Gastroesophageal sphincter (tissue), 4 donors: ENCODE results near the gene KCNIP4. TPM values are rescaled to one million over a fixed set of nuclear protein-coding genes. Genes with fewer than 3 reads are reported as not detected.
A peak's percentile ranks its signal among the peaks of the same experiment; 100 is the strongest.

Source experiments
- ATAC-seq: fragments of 150-250 bp; one replicate; pipeline ENCODE4 v1.9.1; 2016; ENCODE audit warnings: mild to moderate bottlenecking, moderate library complexity
- H3K27ac ChIP-seq, 4 donors: fragments of 200-600 bp; sonication (generic) in 3 of 4; 1 replicate in 3 of 4; 2 replicates in 1 of 4; pipeline ENCODE4 v1.5.1; 2016 to 2019
- H3K27me3 ChIP-seq: fragments of 200-600 bp; sonication (generic); one replicate; pipeline ENCODE4 v1.5.1; 2019
- H3K36me3 ChIP-seq, 2 donors: fragments of 200-600 bp; sonication (generic); one replicate each; pipeline ENCODE4 v1.5.1; 2019; ENCODE audit warnings: control low read depth in 1 of 2
- H3K4me1 ChIP-seq, 3 donors: fragments of 200-600 bp; sonication (generic); 1 replicate in 2 of 3; 2 replicates in 1 of 3; pipeline ENCODE4 v1.5.1; 2016 to 2019; ENCODE audit warnings: control low read depth in 2 of 3
- H3K4me3 ChIP-seq, 2 donors: fragments of 200-600 bp; sonication (generic); one replicate each; pipeline ENCODE4 v1.5.1; 2019; ENCODE audit warnings: mild to moderate bottlenecking in 1 of 2, moderate library complexity in 1 of 2
- H3K9me3 ChIP-seq, 3 donors: fragments of 200-600 bp; sonication (generic); one replicate each; pipeline ENCODE4 v1.5.1; 2017 to 2019; ENCODE audit warnings: control low read depth in 2 of 3
- CTCF ChIP-seq, 4 experiments: fragments of 200-600 bp in 2 of 4; fragments of 450-650 bp in 2 of 4; sonication (generic) in 1 of 4; IDR thresholded peaks; one replicate each; pipeline ENCODE4 v1.5.1; 2017 to 2019; ENCODE audit warnings: antibody characterized with exemption in 4 of 4, mild to moderate bottlenecking in 2 of 4, moderate library complexity in 2 of 4
- EP300 ChIP-seq: sonication (generic); formaldehyde crosslinking; IDR thresholded peaks from one replicate; pipeline ENCODE4 v1.6.1; 2017; ENCODE audit warnings: antibody characterized with exemption, mild to moderate bottlenecking
- POLR2A ChIP-seq, 2 donors: fragments of 450-650 bp; IDR thresholded peaks; one replicate each; pipeline ENCODE4 v1.6.1; 2017; ENCODE audit warnings: antibody characterized with exemption in 2 of 2, mild to moderate bottlenecking in 2 of 2, moderate library complexity in 1 of 2
- POLR2AphosphoS5 ChIP-seq: sonication (generic); formaldehyde crosslinking; IDR thresholded peaks from one replicate; pipeline ENCODE4 v1.6.1; 2017; ENCODE audit warnings: antibody characterized with exemption
- WGBS, 2 donors: methylation state at CpG; one replicate each; pipeline ENCODE4 v1.1.5; 2018; ENCODE audit warnings: low coverage in 1 of 2; 5-methylcytosine and 5-hydroxymethylcytosine counted together
- total RNA-seq, 4 donors: library from RNA; depleted of rRNA; stranded (reverse); fragments of >200 nt; gene quantifications; one replicate each; pipeline ENCODE4 v1.1.0, GENCODE V29; 2016

KCNIP4 gene
- total RNA-seq, 4 donors from 2014 or later = 0.23 to 0.59 (median 0.54) TPM; not detected in 1

DNA sequence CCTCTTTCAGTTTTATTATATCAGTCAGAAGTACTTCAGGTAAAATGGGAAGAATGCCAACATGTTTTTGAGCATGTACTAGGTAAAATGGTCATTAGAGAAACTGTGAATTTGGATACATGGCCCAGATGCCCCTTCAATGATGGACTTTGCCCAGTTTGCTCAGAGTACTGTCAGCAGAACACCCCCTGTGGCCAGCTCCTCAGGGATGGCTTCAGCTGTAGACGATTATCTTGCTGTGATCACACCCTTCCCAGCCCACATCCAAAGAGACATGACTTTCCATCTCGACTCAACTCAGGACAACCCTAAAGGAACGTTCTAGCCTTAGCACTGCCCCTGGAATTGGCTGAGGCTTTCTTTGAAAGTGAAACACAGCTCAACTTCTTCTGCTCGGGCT, 809.2 kb downstream of the KCNIP4 start:
- Histone ChIP-seq H3K4me3 (no peak overlapping the region), H3K9me3 (peaks cover 0 to 5% (median 0%) of the 10 kb centered on the region in 3 donors), H3K36me3 (no peaks in the 10 kb centered on the region), H3K4me1 (no peaks in the 10 kb centered on the region), H3K27ac (no peak overlapping the region), H3K27me3 (no peaks in the 10 kb centered on the region)
- WGBS, 2 donors = 82 to 95% methylated on average over 2 to 4 of the region's 4 CpGs
- no peak for TF ChIP-seq POLR2AphosphoS5
- ATAC-seq = no peak

- no peaks in the 10 kb centered on the region for H3K27me3 ChIP-seq
- H3K4me3 ChIP-seq = no peak overlapping the region
- no peaks in the 10 kb centered on the region for H3K9me3 ChIP-seq
- ATAC-seq = no peak
- no peaks in the 10 kb centered on the region for H3K36me3 ChIP-seq
- WGBS, 2 donors = 75 to 76% methylated on average over 4 to 5 of the region's 5 CpGs
- H3K27ac ChIP-seq = no peak overlapping the region
- no peak for TF ChIP-seq POLR2A (IDR thresholded peaks at IDR 0.05)
- H3K4me1 ChIP-seq = no peaks in the 10 kb centered on the region
Measured at GRCh38 chr4:21136051-21136630, 812.4 kb downstream of the KCNIP4 start.

DNA sequence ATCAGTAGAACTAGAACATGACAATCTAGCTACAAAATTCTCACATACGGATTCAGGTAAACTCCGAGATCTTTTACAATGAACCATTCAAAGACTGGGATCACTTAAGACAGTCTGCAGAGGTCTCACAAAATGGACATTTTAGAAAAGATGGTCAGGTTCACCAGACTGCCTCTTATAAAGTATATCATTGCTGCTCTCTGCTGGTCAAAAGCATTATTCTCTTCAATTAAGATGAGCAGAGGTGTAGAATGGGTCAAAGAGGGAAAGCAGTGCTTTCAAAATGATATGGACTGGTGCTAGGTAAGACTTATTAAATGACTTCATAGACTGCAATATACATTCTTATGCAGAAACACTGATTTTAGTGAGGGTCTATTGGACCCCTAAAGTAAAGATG, 813.6 kb downstream of the KCNIP4 start:
- WGBS, 2 donors = 88 to 93% methylated on average over 2 of the region's 2 CpGs
- no peaks in the 10 kb centered on the region for H3K27me3 ChIP-seq
- H3K9me3 ChIP-seq = no peaks in the 10 kb centered on the region
- peak in 2 of 4 experiments; percentile 24 to 29 for TF ChIP-seq CTCF (IDR thresholded peaks at IDR 0.05)
- no peak for TF ChIP-seq EP300
- TF ChIP-seq POLR2A (IDR thresholded peaks at IDR 0.05) = no peak
- no peak for TF ChIP-seq POLR2AphosphoS5
- no peak overlapping the region for H3K4me3 ChIP-seq
- peak; percentile 31 for ATAC-seq
- no peaks in the 10 kb centered on the region for H3K36me3 ChIP-seq
- H3K4me1 ChIP-seq = no peaks in the 10 kb centered on the region
- H3K27ac ChIP-seq = no peak overlapping the region

GRCh38 chr4:21130606-21131005, 818.0 kb downstream of the KCNIP4 start:
- Histone ChIP-seq H3K4me3 (no peak overlapping the region), H3K36me3 (no peaks in the 10 kb centered on the region), H3K27ac (no peak overlapping the region), H3K9me3 (no peaks in the 10 kb centered on the region), H3K27me3 (no peaks in the 10 kb centered on the region), H3K4me1 (no peaks in the 10 kb centered on the region)
- ATAC-seq = no peak
- no peak for TF ChIP-seq POLR2A (IDR thresholded peaks at IDR 0.05)
- no peak for TF ChIP-seq EP300
- TF ChIP-seq CTCF (IDR thresholded peaks at IDR 0.05) = no peak
- no peak for TF ChIP-seq POLR2AphosphoS5

DNA sequence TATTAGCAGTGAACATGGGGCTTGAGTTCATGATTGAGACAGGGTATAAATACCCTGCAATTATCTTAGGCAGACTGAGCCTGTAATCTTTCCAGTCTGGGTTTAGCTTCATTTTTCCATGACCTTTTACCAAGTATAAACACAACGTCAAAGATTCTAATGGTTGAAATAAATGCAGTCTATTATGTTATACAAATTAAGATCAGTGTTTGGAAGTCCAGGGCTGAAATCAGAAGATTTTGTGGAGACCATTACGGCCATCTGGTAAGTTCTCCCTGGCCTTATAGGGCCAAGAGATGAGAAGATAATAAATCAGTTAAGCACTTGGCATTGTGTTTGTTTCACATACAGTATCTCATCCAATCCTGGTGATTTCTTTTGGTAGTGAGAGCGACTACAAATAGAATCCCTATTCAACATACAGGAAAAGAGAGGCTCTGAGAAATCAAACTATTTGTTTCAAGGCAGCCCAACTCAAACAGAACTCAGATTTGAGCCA, 822.5 kb downstream of the KCNIP4 start:
- TF ChIP-seq POLR2A (IDR thresholded peaks at IDR 0.05) (no peak), CTCF (IDR thresholded peaks at IDR 0.05) (no peak), POLR2AphosphoS5 (no peak), EP300 (no peak)
- no peaks in the 10 kb centered on the region for H3K9me3 ChIP-seq
- H3K4me1 ChIP-seq = no peaks in the 10 kb centered on the region
- H3K36me3 ChIP-seq = no peaks in the 10 kb centered on the region
- H3K27ac ChIP-seq = no peak overlapping the region
- 21 to 22% methylated on average over 3 of the region's 3 CpGs for WGBS, 2 donors
- no peak for ATAC-seq
- H3K4me3 ChIP-seq = no peak overlapping the region
- no peaks in the 10 kb centered on the region for H3K27me3 ChIP-seq

DNA sequence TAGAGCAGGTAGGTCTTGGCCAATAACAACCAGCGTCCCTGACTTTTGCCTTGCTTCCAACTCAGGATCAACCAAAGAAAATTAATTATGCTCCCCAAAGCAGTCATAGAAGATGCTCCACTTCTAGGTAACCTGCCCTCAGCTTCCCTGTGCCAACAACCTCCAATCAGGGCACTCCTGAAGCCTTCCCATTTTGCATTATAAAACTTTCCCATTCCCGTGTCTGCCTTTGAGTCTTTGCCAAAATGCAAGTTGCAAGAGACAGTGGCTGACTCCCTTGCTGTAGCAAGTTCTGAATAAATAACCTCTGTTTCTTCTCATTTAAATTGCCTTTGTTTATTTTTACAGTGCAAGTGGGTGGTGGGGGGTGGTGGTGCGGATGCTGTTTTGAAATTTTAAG, 830.3 kb downstream of the KCNIP4 start:
- no peak overlapping the region for H3K4me3 ChIP-seq
- TF ChIP-seq EP300 = no peak
- 14 to 27% methylated on average over 2 to 3 of the region's 3 CpGs for WGBS, 2 donors
- H3K36me3 ChIP-seq = no peaks in the 10 kb centered on the region
- no peaks in the 10 kb centered on the region for H3K9me3 ChIP-seq
- no peaks in the 10 kb centered on the region for H3K4me1 ChIP-seq
- H3K27me3 ChIP-seq = no peaks in the 10 kb centered on the region
- ATAC-seq = no peak
- H3K27ac ChIP-seq = no peak overlapping the region
